Memory B cell (primary cell): ENCODE results near the gene TSHZ2.
"Not testable (repeated sequence)": the region's sequence is repeated elsewhere in the genome, so short reads cannot be mapped to it uniquely, and the experiment has no call there.

Source experiments
- ATAC-seq: fragments of 150-1000 bp; cut with Tn5 transposase; 2 replicates; pipeline ENCODE4 v1.10.0; 2021; ENCODE audit warnings: low read depth, mild to moderate bottlenecking, moderate library complexity
- DNase-seq, 2 donors: peaks; one replicate each; pipeline ENCODE4 v3.0.0; 2022; ENCODE audit warnings: low spot score in 2 of 2
- H3K27ac Mint-ChIP-seq: one replicate; pipeline ENCODE4 v1.8.0; 2022; ENCODE audit warnings: mild to moderate bottlenecking, moderate library complexity, mixed read lengths
- H3K27me3 Mint-ChIP-seq: one replicate; pipeline ENCODE4 v1.8.0; 2022; ENCODE audit warnings: mixed read lengths
- H3K36me3 Mint-ChIP-seq: one replicate; pipeline ENCODE4 v1.8.0; 2022; ENCODE audit warnings: mild to moderate bottlenecking, mixed read lengths
- H3K4me1 Mint-ChIP-seq: one replicate; pipeline ENCODE4 v1.8.0; 2022; ENCODE audit warnings: mixed read lengths
- H3K4me3 Mint-ChIP-seq: one replicate; pipeline ENCODE4 v1.8.0; 2022; ENCODE audit warnings: mild to moderate bottlenecking, moderate library complexity, mixed read lengths
- H3K9me3 Mint-ChIP-seq: one replicate; pipeline ENCODE4 v1.8.0; 2022; ENCODE audit warnings: mixed read lengths

TSHZ2 gene

DNA sequence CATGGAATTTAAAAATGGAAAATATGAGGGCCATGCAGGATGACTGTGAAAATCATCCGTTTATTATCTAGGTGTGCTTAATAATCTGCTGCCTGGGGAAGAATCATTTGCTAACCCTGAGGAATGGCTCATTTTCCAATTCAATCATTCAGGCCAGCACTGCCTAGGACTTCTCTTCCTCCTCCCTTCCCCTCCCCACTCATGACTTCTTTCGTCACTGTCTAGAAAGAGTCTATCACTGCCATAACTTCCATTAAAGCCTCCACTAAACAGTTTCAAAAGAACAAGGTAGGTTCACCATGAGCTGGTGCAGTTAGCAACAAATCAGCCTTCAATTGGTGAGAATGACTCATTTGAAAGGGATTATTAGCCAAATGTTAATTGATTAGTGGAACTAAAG lies 43.9 kb downstream of the TSHZ2 start:
- DNase-seq (no peak), ATAC-seq (no peak)
- no peak overlapping the region for H3K27ac Mint-ChIP-seq
- no peak overlapping the region for H3K4me3 Mint-ChIP-seq
- no peaks in the 10 kb centered on the region for H3K4me1 Mint-ChIP-seq
- H3K36me3 Mint-ChIP-seq = peaks cover 8% of the 10 kb centered on the region
- peaks cover 11% of the 10 kb centered on the region for H3K9me3 Mint-ChIP-seq
- no peaks in the 10 kb centered on the region for H3K27me3 Mint-ChIP-seq

- no peak overlapping the region for H3K27ac Mint-ChIP-seq
- no peak overlapping the region for H3K4me3 Mint-ChIP-seq
- no peak for ATAC-seq
- H3K27me3 Mint-ChIP-seq = no peaks in the 10 kb centered on the region
- H3K9me3 Mint-ChIP-seq = peaks cover 11% of the 10 kb centered on the region
- peaks cover 8% of the 10 kb centered on the region for H3K36me3 Mint-ChIP-seq
- DNase-seq = no peak
- H3K4me1 Mint-ChIP-seq = no peaks in the 10 kb centered on the region
These were observed 44.4 kb downstream of the TSHZ2 start for GRCh38 chr20:53016534-53017042.

DNA sequence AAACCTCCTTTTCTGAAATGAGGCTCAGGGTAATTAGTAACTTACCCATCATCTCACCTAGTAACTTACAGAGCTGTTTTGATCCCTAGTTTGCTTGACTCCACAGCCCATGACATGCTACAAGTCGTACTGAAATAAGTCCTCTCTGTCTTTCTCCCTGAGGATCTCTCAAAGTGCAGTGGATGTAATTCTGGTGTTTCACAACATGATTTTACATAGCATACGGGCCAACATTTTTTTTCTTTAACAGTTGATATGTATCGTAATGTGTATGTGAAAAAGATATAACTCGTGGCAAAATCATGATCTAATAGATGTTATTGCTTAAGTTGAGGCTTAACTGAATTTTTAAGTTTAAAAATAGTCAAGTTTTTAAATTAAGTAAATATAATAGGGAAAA lies 45.0 kb downstream of the TSHZ2 start:
- Mint-ChIP-seq H3K27me3 (no peaks in the 10 kb centered on the region), H3K9me3 (peaks cover 11% of the 10 kb centered on the region), H3K4me1 (no peaks in the 10 kb centered on the region), H3K27ac (no peak overlapping the region), H3K36me3 (peaks cover 8% of the 10 kb centered on the region), H3K4me3 (no peak overlapping the region)
- DNase-seq (no peak), ATAC-seq (no peak)

GRCh38 chr20:53019464-53019863 lies 47.3 kb downstream of the TSHZ2 start:
- Mint-ChIP-seq H3K36me3 (peaks cover 7% of the 10 kb centered on the region), H3K27me3 (no peaks in the 10 kb centered on the region), H3K4me1 (peaks cover 2% of the 10 kb centered on the region), H3K9me3 (peaks cover 8% of the 10 kb centered on the region), H3K4me3 (no peak overlapping the region), H3K27ac (no peak overlapping the region)
- no peak for ATAC-seq
- no peak for DNase-seq

- DNase-seq (no peak), ATAC-seq (no peak)
- Mint-ChIP-seq H3K4me1 (peaks cover 2% of the 10 kb centered on the region), H3K27me3 (peaks cover 2% of the 10 kb centered on the region), H3K4me3 (no peak overlapping the region), H3K36me3 (peaks cover 2% of the 10 kb centered on the region), H3K9me3 (peaks cover 4% of the 10 kb centered on the region), H3K27ac (no peak overlapping the region)
These were observed 48.2 kb downstream of the TSHZ2 start for GRCh38 chr20:53020376-53020775.

- Mint-ChIP-seq H3K4me3 (no peak overlapping the region), H3K36me3 (peaks cover 2% of the 10 kb centered on the region), H3K9me3 (peaks cover 4% of the 10 kb centered on the region), H3K27ac (no peak overlapping the region), H3K4me1 (peaks cover 2% of the 10 kb centered on the region), H3K27me3 (peaks cover 2% of the 10 kb centered on the region)
- DNase-seq (no peak), ATAC-seq (no peak)
These were observed 48.7 kb downstream of the TSHZ2 start for GRCh38 chr20:53020834-53021233.

DNA sequence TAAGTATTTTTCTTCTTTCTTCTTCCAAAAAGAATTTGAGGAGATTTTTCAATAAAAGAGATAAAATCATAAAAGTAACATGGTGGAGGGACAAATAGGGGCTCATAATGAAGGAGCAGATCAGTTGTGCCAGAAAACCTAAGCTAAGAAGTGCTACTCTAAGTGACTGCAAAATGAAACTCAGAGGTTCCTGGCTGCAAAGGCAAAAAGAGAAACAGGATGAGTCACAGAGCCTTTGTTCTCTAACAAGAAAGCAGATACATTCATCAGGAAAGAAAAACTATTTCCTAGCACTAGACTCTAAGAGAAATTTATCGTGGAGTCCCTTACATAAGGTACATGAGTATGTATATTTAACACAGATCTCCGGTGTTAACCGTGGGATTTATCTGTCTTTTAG lies 49.8 kb downstream of the TSHZ2 start:
- no peak for ATAC-seq
- Mint-ChIP-seq H3K27me3 (peaks cover 2% of the 10 kb centered on the region), H3K27ac (peak overlapping the region; percentile 62)

DNA sequence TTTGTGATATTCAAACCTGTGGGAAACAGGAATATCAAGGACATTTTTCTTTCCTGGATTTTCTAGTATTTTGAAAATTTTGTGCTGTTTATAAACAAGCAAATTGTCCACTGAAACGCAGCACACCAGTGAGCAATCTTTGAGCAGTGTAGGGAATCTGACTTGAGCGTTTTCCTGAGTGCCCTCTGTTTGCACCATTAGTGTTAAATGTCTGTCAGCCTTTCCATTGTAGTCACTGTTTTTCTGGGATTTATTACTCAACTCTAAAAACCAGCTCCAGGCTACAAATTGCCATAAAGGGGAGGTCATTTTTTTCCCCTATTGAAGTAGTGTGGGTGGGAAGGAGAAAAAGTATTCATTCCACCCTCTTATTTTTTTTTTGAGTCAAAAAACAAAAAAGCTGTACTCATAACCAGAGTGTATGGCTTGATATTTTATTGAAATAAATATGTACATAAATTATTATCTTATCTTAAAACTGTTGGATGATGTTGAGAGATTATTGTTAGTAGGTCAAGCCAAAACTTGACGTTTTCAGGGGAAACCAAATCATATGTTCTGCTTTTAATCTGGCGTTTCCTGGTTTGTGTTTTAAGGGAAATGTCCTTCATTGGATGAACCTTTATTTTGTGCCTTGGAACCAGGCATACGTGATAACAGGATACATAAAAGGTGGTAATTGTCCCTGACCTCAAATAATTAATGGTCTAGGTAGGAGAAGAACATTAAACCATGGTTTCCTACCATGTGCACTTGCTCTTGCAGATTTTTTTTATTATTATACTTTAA lies 51.8 kb downstream of the TSHZ2 start:
- H3K4me1 Mint-ChIP-seq = peaks cover 2% of the 10 kb centered on the region
- no peak overlapping the region for H3K27ac Mint-ChIP-seq
- H3K36me3 Mint-ChIP-seq = peaks cover 2% of the 10 kb centered on the region
- H3K27me3 Mint-ChIP-seq = peaks cover 9% of the 10 kb centered on the region
- H3K9me3 Mint-ChIP-seq = peaks cover 4% of the 10 kb centered on the region
- no peak overlapping the region for H3K4me3 Mint-ChIP-seq
- ATAC-seq (no peak), DNase-seq (no peak)

More for the DNA sequence above, 49.8 kb downstream of the TSHZ2 start:
- H3K36me3 Mint-ChIP-seq = peaks cover 2% of the 10 kb centered on the region
- H3K4me3 Mint-ChIP-seq = peak overlapping the region; percentile 43
- H3K4me1 Mint-ChIP-seq = peaks cover 2% of the 10 kb centered on the region
- peaks cover 4% of the 10 kb centered on the region for H3K9me3 Mint-ChIP-seq
- DNase-seq = no peak

DNA sequence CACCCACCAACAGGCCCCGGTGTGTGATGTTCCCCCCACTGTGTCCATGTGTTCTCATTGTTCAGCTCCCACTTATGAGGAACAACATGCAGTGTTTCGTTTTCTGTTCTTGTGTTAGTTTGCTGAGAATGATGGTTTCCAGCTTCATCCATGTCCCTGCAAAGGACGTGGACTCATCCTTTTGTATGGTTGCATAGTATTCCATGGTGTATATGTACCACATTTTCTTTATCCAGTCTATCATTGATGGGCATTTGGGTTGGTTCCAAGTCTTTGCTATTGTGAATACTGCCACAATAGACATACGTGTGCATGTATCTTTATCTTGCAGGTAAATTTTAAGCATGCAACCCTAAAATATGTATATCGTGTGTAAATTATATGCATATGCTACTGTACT lies 52.5 kb downstream of the TSHZ2 start:
- not testable (repeated sequence) for H3K9me3 Mint-ChIP-seq, H3K4me3 Mint-ChIP-seq, H3K27ac Mint-ChIP-seq, DNase-seq, H3K4me1 Mint-ChIP-seq, H3K27me3 Mint-ChIP-seq, H3K36me3 Mint-ChIP-seq, ATAC-seq

GRCh38 chr20:53027089-53027488 lies 54.9 kb downstream of the TSHZ2 start:
- Mint-ChIP-seq H3K27ac (no peak overlapping the region), H3K36me3 (no peaks in the 10 kb centered on the region), H3K4me1 (peaks cover 4% of the 10 kb centered on the region), H3K4me3 (no peak overlapping the region), H3K27me3 (peaks cover 13% of the 10 kb centered on the region), H3K9me3 (no peaks in the 10 kb centered on the region)
- ATAC-seq (no peak), DNase-seq (no peak)

GRCh38 chr20:53028337-53029007 lies 56.3 kb downstream of the TSHZ2 start:
- Mint-ChIP-seq H3K36me3 (no peaks in the 10 kb centered on the region), H3K27me3 (peaks cover 13% of the 10 kb centered on the region), H3K4me3 (no peak overlapping the region), H3K4me1 (peaks cover 2% of the 10 kb centered on the region), H3K9me3 (no peaks in the 10 kb centered on the region), H3K27ac (no peak overlapping the region)
- ATAC-seq = no peak
- no peak for DNase-seq

DNA sequence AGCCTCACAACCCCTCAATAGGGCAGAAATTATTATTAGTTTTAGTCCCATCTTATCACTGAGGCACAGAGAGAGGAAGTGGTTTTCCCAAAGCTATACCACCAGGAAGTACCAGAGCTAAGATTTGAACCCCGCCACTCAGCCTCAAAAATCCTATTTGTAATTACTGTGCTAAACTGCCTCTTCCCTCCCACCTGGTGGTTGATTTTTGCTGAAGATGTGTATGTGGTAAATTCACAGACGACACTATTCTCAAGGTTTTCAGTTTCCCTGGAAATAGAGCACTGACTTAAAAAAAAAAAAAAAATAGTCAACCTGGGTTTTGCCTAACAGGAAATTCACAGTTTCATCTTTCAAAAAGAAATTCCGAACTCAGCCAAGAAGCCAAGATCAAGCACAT lies 57.9 kb downstream of the TSHZ2 start:
- no peaks in the 10 kb centered on the region for H3K9me3 Mint-ChIP-seq
- H3K27ac Mint-ChIP-seq = no peak overlapping the region
- no peaks in the 10 kb centered on the region for H3K36me3 Mint-ChIP-seq
- no peak for DNase-seq
- ATAC-seq = no peak
- peaks cover 6% of the 10 kb centered on the region for H3K4me1 Mint-ChIP-seq
- peaks cover 11% of the 10 kb centered on the region for H3K27me3 Mint-ChIP-seq
- no peak overlapping the region for H3K4me3 Mint-ChIP-seq

DNA sequence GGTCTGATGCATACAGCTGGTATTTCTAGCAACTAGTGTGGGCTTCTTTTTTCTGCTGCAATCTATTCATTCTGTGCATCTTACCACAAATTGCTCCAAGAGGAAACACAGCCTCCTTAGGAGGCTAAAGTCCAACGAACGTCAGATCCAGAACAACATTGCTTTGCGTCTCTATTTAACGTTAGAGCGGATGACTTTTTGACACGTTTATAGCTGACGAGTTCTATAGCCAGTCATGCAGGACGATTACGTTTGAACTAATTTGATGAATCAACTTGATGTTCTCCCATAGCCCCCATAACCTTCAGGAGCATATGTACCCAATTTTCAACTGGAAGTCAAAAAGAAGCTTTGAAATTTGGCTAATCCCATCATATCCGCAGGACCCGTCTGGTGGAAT lies 59.9 kb downstream of the TSHZ2 start:
- no peak for ATAC-seq

GRCh38 chr20:53032478-53032932 lies 60.3 kb downstream of the TSHZ2 start:
- Mint-ChIP-seq H3K9me3 (no peaks in the 10 kb centered on the region), H3K4me1 (peaks cover 7% of the 10 kb centered on the region), H3K4me3 (no peak overlapping the region), H3K36me3 (no peaks in the 10 kb centered on the region), H3K27ac (no peak overlapping the region), H3K27me3 (peaks cover 7% of the 10 kb centered on the region)
- DNase-seq = no peak
- ATAC-seq = no peak

More for the DNA sequence above, 59.9 kb downstream of the TSHZ2 start:
- peaks cover 11% of the 10 kb centered on the region for H3K27me3 Mint-ChIP-seq
- no peak overlapping the region for H3K4me3 Mint-ChIP-seq
- H3K4me1 Mint-ChIP-seq = peaks cover 7% of the 10 kb centered on the region
- no peak for DNase-seq
- H3K36me3 Mint-ChIP-seq = no peaks in the 10 kb centered on the region
- H3K9me3 Mint-ChIP-seq = no peaks in the 10 kb centered on the region
- H3K27ac Mint-ChIP-seq = no peak overlapping the region
